ENCODE data around the gene TRPV4.

Gene TRPV4

DNA sequence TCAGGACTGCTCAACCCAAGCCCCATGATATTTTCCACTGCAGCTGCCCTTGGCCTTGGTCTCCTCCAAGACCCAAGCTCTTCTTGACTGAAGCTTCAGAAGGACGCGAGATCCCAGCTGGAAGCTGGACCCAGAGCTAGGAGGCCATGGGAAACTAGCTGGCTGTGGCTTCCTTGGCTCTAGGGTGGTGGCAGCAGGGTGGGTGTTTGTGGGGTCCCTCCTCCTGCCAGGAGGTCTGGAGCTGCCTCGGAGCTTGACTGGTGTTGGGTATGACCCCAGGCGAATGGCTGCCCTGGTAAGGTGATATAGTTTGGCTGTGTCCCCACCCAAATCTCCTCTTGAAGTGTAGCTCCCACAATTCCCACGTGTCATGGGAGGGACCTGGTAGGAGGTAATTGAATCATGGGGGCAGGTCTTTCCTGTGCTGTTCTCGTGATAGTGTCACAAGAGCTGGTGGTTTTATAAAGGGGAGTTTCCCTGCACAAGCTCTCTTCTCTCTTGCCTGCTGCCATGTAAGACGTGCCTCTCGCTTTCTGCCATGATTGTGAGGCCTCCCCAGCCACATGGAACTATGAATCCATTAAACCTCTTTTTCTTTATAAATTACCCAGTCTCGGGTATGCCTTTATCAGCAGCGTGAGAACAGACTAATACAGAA lies 51.4 kb downstream of the TRPV4 start:
- in situ Hi-C loops (cut with MboI; ENCODE audit: low sequenced_read_pairs): no loop called here

DNA sequence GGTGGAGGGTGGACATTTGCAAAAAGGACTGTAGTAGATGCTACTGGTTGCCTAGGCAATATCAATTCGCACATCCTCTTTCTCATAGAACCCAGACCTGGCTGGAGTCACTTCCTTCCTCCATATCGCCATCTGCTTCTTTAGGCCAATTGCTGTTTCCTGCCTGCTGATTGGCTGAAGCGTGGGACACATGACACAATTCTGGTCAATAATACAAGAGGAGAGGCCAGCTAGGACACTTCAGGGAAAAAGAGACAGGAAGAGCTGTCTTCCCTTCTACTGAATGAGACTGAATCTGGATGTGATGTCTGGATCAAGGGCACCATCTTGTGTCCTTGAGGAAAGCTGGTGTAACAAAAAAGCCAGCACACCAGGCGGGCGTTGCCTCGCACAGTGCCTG lies 53.8 kb downstream of the TRPV4 start:
- in situ Hi-C loops (cut with MboI; ENCODE audit: low sequenced_read_pairs): loop anchor here (10.0 kb wide), 1 partner anchor 255 kb away; no protein-coding TSS in a partner anchor

DNA sequence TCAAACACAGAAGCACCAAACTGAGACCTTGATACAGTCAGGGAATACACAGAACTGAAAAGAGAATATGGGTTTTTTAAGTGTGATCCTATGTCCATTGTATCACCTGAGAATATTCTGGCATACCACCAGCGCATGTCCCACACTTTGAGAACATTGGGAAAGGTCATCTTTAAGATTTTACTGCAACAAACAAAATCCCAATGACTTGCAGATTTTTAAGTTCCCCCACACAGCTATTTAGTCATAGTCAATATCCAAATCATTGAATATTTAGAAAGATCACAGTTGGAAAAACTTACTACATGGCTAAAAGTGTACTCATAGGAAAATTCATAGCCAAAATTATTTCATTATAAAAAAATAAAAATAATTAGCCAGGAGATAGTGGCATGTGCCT lies 54.5 kb downstream of the TRPV4 start:
- in situ Hi-C loops (cut with MboI; ENCODE audit: low sequenced_read_pairs): loop anchor here (10.0 kb wide), 1 partner anchor 254 kb away; no protein-coding TSS in a partner anchor

DNA sequence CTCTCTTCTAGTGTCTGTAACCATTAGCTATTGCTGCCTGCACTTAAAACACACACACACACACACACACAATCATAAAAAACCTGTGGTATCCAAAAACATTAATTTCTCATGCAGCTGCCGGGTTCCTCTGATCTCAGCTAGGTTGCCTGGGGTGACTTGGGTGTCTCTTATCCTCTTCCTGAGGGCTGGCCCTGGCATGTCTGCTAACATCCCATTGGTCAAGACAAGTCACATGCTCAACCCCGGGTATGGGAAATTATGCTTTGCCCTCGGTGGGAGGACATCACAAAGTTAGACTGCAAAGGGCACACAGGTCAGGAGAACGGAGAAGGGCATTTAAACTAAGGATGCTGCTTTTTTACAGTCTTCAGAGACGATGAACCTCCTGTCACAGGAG lies 55.7 kb downstream of the TRPV4 start:
- in situ Hi-C loops (cut with MboI; ENCODE audit: low sequenced_read_pairs): loop anchor here (10.0 kb wide), 1 partner anchor 253 kb away; no protein-coding TSS in a partner anchor

DNA sequence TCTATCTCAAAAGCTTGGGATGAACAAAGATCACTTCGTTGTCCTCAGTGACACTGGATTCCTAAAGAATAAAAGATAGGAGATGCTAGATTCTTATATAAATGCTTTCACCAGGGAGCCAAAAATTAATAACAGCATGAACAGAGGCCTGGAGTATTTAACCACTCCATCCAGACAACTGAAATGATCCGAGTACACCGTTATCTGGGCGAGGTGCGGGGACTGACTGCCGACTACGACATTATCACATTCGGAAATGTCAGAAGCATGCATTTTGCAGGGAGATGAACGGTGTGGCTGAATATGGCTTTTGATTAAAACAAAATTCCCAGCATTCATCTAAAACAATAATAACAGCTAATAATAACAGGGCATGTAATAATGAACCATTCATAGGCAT lies 56.6 kb downstream of the TRPV4 start:
- in situ Hi-C loops (cut with MboI; ENCODE audit: low sequenced_read_pairs): loop anchor here (10.0 kb wide), 1 partner anchor 252 kb away; no protein-coding TSS in a partner anchor

DNA sequence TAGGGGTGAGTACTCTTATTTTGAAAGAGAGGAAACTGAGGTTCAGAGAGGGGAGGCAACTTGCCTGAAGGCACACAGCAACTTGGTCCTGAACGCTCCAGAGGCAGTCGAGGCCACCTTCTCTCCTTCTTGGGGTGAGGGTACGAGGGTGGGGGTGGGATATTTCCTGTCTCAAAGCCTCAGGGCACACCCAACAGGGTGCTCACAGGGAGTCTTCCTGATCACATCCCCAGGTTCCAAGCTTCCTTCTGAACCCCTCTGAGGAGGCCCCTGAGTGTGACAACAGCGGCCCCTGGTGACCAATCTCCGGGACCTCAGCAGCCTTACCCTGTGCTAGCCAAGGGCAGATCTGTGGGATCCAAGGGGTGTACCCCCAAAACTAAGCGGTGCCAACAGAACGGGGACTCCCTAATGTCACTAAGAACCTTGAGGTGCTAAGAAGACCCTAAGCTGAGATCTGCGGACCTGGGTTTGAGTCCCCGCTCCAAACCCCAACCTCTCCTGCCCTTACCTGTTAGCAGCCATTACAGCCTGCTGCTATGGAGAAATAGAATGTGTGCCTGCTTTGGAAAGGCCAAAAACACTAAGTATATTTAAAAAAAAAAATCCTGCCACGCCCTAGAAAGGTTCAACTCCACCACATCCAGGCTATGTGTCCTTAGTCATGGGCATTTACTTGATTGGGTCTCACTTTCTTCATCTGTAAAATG lies 57.9 kb downstream of the TRPV4 start:
- in situ Hi-C loops (cut with MboI; ENCODE audit: low sequenced_read_pairs): loop anchor here (10.0 kb wide), 1 partner anchor 251 kb away; no protein-coding TSS in a partner anchor

DNA sequence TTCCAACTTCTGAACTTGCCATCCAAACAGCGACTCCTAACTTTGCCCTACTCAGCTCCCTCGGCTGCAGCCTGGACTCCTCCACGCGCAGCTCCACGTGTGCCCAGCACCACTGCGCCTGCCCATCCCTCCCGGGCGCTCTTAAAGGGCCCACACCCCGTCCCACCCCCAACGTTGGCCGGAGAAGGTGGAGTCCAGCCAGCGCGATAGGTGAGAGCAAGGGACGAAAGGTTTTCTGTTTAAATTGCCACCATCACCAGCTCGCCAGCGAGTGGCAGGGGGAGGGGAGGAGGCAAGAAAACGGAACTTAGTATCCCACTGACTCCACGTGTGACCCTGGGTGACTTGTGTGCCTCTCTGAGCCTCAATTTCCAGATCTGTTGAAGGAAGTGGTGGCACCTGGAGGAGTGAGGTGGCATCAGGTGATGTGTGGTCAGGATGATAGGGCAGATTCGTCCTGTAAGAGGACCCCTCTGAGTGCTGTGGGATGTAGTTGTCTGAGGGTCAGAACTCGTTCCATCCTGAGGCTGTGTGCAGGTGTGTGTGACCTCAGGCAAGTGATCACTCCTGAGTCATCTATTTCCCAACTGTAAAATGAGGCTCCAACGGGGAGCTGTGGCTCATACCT lies 59.7 kb downstream of the TRPV4 start:
- in situ Hi-C loops (cut with MboI; ENCODE audit: low sequenced_read_pairs): loop anchor here (10.0 kb wide), 1 partner anchor 249 kb away; no protein-coding TSS in a partner anchor

DNA sequence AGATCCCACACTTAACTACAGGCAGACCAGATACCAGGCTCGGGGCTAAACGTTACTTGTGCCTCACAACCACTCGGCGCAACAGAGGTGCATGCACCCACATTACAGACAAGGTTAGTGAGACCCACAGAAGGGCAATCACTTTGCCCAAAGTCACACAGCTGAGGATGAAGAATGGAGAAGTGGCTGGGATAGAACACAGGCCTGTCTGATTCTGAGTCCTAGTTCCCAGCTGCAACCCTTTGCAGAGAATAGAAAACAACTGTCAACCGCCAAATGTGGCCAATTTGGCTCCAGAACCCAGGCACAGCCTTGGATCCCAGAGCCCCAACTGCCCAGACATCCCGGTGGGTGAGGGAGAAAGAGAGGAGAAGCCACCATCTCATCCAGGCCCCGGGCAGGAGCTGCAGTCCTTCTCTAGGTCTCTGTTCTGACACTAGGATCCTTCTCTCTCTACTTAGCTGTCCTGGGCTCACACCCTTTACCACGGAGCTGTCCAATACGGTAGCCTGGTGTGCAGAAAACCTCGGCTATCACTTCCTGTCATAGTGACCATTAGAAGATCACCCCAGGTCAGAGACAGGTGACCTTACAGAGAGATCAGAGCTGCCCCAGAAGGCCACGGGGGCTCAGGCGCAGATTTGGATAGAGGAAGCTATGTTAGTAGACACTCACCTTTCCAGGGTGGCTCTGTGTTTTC lies 60.4 kb downstream of the TRPV4 start:
- in situ Hi-C loops (cut with MboI; ENCODE audit: low sequenced_read_pairs): loop anchor here (10.0 kb wide), 1 partner anchor 248 kb away; no protein-coding TSS in a partner anchor

DNA sequence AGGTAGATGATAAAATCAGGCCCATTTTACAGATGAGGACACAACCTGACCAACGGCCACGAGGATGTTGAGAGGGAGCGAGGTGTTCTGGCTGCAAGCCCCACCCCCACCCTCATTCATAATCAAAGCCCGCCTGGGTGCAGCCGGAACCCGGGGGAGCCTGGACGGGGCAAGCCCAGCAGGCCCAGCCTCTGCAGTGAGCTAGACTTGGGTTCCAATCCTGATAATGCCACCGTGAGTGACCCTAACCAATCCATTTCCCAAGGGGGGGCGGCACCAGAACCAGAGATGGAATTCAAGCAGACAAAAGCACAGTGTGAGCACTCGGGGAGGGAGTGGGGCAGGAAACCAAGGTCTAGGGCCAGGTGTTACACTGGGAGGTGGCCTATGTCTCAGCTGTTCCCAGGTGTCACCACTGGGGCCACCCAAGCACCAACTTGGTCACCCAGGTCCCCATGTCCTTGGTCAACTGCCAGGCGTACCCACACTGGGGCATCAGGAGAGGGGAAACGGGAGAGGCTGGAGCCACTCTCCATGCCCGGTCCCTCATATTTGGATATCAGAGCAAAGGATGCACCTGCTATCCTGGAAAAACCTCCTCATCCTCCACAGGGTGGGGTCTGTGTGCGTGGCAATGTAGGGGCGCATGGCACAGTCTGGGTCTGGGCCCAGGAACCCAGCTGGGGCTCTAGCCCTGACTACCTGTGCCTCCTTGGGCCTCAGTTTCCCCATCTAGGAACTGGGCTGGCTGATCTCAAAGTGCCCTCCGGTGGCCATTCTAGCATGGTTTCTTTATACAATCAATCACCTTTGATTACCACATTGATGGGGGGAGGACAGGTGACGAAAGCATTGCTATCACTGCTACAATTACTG lies 61.2 kb downstream of the TRPV4 start:
- in situ Hi-C loops (cut with MboI; ENCODE audit: low sequenced_read_pairs): loop anchor here (10.0 kb wide), 1 partner anchor 247 kb away; no protein-coding TSS in a partner anchor

DNA sequence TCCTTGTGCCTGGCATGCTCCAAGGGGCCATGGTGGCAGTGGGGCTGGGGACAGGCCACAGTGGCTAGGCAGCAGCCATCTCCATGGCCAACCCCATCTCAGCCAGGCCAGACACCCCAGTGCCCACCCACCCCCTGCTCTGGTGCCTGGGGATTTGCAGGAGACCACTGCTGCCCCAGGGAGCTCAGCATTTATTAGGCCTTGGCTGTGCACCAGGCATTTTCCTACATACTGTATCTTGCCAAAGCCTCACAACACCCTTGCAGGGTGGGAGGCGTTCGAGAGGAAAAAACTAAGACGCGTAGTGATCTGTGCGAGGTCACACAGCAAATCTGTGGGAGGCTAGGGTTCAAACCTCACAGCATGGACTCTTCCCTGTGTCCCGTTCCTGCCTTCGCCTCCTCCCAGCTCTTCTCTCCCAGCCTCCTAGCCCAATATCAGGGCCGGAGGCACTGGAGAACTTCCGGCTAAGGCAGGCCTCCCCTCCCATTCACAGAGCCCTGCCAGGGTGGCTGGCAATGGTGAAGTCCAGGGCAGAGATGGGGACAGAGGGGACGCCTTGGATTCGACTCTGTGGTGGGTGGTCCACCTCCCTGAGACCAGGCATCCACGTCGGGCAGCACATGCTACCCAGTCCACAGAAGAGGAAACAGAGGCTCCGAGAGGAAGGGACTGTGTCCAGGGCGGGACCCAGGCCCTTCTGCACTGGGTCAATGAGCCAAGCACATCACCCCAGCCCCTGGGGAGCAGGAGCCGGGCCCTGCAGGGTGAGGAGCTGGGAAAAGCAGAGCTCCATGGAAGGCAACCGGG lies 62.1 kb downstream of the TRPV4 start:
- in situ Hi-C loops (cut with MboI; ENCODE audit: low sequenced_read_pairs): loop anchor here (10.0 kb wide), 1 partner anchor 246 kb away; no protein-coding TSS in a partner anchor

DNA sequence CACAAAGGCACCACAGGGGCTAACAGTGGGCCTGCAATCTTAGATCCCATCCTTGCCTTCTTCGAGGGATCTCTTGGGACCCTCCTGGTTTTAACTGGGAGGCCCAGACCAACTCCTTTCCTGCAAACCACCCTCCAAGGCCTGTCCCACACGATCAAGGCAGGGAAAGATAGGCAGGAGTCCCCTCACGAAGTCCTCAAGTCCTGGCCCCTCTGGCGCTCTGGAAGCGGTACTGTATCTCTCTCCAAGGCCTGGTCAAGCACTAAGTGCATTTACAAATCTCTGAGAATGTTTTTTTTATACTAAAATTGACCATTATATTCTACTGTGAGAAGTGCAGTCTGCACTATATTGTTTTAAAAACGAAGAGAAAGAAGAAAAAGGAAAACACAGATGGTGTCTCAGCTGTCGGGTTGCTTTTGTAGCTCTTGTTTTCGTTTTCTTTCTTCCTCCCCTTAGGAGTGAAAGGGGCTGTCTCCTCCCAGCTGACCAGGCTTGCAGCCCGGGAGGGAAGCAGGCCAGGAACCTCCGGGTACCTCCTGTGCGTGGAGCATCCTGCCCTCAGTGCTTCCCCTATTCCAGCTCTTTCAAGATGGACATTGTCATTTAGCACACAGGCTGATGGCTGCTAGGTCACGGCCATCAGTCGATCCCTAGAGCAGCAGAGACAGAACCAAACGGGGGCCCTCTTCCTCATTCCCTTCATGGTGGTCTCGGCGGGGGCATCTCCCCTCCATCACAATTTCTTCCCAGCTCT lies 62.9 kb downstream of the TRPV4 start:
- in situ Hi-C loops (cut with MboI; ENCODE audit: low sequenced_read_pairs): loop anchor here (10.0 kb wide), 1 partner anchor 245 kb away; no protein-coding TSS in a partner anchor

DNA sequence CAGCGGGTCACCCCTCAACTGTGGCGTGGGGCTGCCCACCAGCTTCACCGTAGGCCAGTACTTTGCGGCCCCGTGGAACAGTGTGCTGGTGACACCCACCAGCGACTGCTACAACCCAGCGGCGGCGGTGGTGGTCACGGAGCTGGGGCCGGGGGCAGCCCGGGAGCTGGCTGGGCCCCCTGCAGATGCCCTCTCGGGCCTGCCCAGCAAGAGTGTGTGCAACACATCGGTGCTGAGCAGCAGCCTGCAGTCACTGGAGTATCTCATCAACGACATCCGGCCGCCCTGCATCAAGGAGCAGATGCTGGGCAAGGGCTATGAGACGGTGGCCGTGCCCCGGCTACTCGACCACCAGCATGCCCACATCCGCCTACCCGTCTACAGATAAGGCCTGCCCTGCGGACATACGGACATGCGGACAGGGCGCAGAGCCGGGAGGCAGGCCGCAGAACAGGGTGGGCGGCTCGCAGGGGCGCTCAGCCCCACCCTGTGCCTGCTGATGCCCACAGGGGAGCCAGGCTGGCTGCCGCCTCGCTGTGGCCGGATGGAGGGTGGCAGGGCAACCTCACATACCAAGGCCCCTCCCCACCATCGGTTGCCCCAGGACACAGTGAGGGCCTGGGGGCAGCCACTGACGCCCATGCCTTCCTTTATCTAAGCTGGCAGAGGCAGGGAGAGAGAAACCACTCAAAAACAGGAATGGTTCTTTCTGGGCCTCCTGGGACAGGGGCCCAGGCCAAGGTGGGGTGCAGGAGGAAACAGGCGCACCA lies 64.1 kb downstream of the TRPV4 start:
- in situ Hi-C loops (cut with MboI; ENCODE audit: low sequenced_read_pairs): no loop called here

DNA sequence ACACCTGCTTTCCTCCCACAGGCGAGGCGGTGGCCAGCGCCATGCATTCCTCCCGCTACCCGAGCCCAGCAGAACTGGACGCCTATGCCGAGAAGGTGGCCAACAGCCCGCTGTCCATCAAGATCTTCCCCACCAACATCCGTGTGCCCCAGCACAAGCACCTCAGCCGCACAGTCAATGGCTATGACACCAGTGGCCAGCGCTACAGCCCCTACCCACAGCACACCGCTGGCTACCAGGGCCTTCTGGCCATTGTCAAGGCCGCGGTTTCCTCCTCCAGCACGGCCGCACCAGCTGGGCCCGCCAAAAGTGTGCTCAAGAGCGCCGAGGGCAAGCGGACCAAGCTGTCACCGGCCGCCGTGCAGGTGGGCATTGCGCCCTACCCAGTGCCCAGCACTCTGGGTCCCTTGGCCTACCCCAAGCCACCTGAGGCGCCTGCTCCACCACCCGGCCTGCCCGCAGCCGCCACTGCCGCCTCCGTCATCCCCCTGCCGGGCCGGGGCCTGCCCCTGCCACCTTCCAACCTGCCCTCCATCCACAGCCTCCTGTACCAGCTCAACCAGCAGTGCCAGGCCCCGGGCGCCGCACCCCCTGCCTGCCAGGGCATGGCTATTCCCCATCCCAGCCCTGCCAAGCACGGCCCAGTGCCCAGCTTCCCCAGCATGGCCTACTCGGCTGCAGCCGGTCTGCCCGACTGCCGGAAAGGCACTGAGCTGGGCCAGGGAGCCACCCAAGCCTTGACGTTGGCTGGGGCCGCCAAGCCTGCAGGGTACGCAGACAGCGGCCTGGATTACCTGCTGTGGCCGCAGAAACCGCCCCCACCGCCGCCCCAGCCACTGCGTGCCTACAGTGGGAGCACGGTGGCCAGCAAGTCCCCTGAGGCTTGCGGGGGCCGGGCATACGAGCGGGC lies 65.0 kb downstream of the TRPV4 start:
- in situ Hi-C loops (cut with MboI; ENCODE audit: low sequenced_read_pairs): no loop called here

DNA sequence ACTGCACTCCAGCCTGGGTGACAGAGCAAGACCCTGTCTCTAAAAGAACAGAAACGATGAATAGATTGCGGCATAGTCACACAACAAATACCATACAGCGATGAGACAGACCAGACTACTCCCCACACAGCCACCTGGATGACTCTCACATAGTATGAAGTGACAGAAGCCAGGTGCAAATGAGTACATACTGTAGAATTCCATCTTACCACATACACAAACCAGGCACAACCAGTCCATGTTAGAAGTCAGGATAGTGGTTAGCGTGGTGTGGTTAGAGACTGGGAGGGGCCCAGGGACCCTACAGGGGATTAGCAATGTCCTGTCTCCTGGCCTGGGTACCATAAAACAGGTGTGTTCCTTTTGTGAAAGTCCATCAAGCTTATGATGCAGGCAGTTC lies 65.7 kb downstream of the TRPV4 start:
- in situ Hi-C loops (cut with MboI; ENCODE audit: low sequenced_read_pairs): no loop called here

DNA sequence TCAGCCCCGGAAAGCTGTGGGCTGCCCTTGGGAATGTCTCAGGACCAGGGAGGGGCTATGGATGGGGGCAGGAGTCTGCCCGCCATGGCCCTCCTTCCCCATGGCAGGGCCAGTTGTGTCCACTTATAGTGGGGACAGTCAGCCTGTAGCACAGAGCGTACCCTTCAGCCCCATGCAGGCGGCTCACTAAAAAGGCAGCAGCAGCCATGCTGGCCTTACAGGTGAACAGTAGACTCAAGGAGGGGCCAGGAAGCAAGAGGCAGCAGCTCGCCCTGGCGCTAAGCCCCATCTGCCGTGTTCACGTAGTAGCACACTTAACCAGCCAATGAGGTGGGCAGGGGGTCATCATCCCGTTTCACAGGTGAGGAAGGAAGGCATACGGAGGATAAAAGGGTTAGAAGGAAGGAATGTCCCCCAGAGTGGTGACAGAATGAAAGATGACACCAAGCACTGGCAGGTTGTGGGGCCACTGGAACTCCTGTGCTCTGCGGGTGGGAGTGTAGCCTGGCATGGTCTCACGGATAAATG lies 66.9 kb downstream of the TRPV4 start:
- in situ Hi-C loops (cut with MboI; ENCODE audit: low sequenced_read_pairs): no loop called here

DNA sequence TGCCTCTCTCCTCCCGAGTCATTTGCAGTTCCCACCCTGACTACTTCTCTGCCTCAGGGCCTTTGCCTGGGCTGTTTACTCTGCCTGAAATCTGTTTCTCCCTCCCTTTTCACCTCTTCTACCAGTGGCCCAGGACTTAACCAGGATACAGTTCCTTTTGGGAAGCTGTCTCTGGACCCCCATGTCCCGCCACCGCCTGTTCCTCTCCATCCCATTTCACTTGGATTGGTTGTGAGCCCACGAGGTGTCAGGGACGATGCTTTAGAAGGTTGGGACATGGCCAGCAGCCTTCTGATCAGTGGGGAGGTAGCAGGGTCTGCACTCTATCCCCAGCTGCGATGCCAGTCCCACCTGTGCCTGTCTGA lies 67.8 kb downstream of the TRPV4 start:
- in situ Hi-C loops (cut with MboI; ENCODE audit: low sequenced_read_pairs): no loop called here

Data from HL-60/S4 treated with phorbol 12-myristate 13-acetate at 8.2 ng/mL for 4 days and 3 days (cell line).